GM12864 (cell line): ENCODE measurements around the gene SLC15A1.

Source experiments
- DNase-seq: peaks from one replicate; pipeline ENCODE4 v3.0.0-alpha.2; 2011; ENCODE audit warnings: low read depth
- H3K4me3 ChIP-seq: 2 replicates; pipeline ENCODE4 v1.5.1; 2011; ENCODE audit warnings: mild to moderate bottlenecking, low read depth, low read length, control low read depth
- CTCF ChIP-seq: IDR thresholded peaks from 2 replicates; pipeline ENCODE4 v1.5.1; 2011; ENCODE audit warnings: low read depth, mild to moderate bottlenecking, moderate library complexity, low read length, control low read depth, inconsistent platforms; ENCODE audit errors: missing control alignments

The SLC15A1 gene

DNA sequence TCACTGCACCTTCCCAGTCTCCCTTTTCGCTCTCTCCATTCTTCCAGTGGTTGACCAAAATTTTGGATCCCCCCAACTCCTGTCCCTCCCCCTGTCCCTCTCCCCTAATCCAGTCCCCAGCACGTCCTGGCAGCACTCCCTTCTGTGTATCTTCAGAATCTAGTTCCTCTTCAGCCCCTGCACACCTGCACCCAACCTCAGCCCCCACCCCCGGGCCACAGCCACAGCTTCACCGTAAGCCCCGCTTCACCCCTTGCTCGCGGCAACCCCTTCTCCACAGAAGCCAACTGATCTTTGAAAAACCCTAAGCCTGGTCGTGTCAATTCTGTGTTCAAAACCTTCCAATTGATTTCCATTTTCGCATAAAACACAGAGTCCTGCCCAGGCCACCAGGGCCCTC lies 35.5 kb upstream of the SLC15A1 start:
- DNase-seq: no peak
- no peak for TF ChIP-seq CTCF
- H3K4me3 ChIP-seq: no peak overlapping the region

DNA sequence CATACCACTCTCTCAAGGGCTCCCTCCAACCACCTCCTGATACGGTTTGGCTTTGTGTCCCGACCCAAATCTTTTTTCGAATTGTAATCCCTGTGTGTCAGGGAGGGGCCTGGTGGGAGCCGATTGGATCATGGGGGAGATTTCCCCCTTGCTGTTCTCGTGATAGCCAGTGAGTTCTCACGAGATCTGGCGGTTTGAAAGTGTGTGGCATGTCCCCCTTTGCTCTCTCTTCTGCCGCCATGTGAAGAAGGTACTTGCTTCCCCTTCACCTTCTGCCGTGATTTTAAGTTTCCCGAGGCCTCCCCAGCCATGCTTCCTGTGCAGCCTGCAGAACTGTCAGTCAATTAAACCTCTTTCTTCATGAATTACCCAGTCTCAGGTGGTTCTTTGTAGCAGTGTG lies 34.7 kb upstream of the SLC15A1 start:
- TF ChIP-seq CTCF: no peak
- H3K4me3 ChIP-seq: no peak overlapping the region
- no peak for DNase-seq

- no peak for DNase-seq
- no peak for TF ChIP-seq CTCF
- H3K4me3 ChIP-seq: no peak overlapping the region
Measured at GRCh38 chr13:98786023-98786422, 33.6 kb upstream of the SLC15A1 start.

DNA sequence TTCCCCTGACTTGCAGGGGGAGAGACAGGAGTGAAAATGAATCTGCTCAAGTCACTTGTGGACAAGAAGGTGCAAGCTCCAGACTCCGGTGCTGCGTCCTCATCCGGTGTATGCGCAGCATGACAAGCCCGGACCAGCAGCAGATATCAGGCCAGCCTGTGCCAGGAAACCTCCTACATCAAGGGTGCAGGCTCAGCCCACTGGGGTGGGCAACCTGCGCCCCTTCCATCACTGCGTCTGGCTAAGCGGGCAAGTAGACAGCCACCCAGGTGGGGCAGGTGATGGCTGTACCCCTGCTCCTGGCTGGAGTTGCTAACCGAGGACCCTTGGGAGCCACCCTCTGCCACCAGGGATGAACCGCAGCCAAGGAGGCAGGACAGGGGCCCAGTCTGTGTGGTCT lies 32.9 kb upstream of the SLC15A1 start:
- DNase-seq: no peak
- TF ChIP-seq CTCF: no peak
- H3K4me3 ChIP-seq: no peak overlapping the region

GRCh38 chr13:98784666-98785065 lies 32.2 kb upstream of the SLC15A1 start:
- no peak overlapping the region for H3K4me3 ChIP-seq
- TF ChIP-seq CTCF: no peak
- no peak for DNase-seq

GRCh38 chr13:98783856-98784478 lies 31.5 kb upstream of the SLC15A1 start:
- DNase-seq: no peak
- TF ChIP-seq CTCF: no peak
- H3K4me3 ChIP-seq: no peak overlapping the region

DNA sequence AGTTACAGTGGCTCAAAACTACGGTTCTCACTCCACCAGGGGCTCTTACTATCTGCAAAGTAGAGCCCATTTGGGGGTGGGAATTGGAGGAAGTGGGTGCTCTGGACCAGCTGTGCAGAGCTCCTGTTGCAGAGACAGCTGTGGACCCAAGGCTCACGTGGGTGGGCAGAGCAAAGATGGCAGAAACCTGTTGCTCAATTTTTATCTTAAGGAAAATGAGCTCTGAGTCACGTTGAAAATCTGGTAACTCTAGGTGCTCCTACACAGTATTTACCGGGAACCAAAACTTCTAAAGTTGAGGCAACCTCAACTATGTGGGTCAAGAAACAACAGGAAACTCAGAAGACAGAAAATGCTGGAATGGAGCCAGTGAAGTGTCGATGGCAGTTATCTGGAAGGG lies 30.2 kb upstream of the SLC15A1 start:
- DNase-seq: no peak
- TF ChIP-seq CTCF: no peak
- H3K4me3 ChIP-seq: no peak overlapping the region
